NCI-H526 treated with DMSO at 0.1 percent for 48 hours (cell line): Measurements from ENCODE around the gene PSMC3.

ENCODE experiments used
- DNase-seq: peaks from one replicate; lab custom pipeline; 2025; lab: John Stamatoyannopoulos, UW

Gene PSMC3

DNA sequence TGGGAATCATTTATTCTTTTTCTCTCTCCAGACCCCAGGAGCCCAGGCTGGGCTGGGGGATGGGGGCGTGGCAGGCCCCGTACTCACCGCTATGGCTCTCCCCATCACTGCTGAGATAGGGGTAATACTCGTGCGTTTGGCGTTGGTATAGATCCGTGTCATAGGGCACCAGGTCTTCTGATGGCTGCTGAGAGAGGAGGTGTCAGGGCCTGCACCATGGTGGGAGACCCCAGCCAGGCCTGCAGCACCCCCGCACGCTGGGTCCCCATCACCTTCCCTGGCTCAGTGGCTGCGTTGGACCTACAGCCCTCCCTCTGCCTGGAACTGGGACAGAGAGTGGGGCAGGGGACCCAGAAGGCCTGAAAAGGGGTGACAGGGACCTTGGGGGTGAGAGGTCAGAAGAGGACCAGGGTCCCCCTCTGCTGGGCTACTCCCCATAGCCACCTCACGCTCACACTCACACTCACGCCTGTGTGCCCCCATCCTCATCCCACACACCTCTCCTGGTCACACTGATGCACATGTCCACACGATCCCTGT is 50.6 kb downstream of the PSMC3 start:
- no peak for DNase-seq

DNA sequence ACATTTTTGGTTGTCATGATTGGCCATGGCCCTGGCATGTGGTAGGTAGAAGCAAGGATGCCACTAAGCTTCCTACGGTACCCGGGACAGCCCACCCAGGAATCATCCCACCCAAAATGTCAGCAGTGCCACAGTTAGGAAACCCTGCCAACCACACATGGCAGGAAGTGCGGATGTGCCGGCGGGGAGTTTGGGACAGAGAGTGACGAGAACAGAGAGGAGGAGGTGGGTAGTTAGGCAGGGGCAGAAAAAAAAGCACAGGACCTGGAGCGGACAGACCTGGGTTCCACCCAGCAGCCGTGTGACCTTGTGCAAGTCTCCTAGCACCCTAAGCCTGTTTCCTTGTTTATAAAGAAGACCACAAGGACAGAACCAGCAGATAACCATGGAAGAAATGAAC is 51.2 kb downstream of the PSMC3 start:
- DNase-seq: no peak

DNA sequence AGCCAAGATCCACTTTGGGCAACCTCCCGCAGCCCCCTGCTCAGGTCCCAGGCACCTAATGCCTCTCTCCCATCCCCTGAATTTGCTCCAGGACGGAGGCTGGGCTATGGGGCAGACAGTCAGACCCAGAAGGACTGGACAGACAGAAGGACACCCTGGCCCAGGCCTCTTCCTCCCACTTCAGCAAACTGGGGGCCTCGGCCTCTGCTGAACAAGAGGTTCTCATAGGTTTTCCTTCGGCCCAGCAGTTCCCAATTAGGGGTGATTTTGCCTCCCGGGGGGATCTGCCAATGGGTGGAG is 51.6 kb downstream of the PSMC3 start:
- DNase-seq: no peak

DNA sequence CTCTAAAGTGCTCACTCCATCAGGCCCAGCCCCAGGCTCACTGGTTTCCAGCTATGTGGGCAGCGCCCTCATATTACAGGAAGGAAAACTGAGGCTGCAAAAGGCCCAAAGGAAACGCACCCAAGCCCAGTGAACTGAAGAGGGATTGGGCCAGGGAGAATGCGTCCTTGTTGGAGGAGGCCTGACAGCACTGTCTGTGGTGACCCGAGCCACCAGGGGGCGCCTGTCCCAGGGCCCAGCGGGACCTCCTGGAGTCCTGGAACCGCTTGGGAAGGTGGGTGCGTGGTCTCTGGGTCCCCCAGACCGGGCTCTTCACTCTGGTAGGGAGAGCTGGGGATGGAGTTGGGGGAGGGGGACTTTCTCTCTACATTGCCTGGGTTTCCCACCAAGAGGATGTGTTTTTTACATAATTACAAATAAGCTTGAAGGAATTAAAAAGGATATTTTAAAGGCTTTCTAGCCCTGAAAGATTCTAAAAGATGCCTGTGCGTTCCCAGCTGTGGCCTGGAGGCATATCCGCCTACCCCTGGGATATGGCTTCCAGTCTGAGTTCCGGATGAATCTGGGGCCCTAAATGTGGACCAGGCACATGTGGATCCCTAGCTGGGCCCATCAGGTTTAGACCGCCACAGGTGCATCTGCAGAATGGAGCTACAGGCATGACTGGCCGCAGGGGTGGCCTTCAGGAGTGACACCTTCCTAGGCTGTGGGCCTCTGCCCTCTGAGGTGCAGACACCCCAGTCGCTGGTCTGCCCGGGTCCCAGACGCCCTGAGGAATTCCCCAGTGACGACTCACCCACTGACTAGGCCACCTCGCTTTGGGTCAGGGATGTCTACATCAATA is 52.1 kb downstream of the PSMC3 start:
- peak; percentile 51 for DNase-seq

DNA sequence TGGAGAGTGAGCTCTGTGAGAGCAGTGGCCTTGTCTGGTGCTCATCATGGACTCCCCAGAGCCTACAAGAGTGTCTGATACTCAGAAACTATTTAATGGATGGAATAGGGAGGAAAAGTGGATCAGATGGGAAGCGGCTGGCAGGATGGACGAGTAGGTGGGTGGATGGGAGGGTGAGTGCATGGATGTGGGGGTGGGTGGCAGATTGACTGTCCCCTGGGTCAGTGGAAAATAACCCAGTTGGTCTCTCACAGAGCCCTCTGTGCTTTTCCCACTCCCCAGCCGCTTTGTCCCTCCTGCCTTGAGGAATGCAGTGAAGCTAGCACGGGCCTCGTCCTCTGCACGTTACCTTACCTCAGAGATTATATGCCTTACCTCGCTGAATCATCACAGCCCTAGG is 53.8 kb downstream of the PSMC3 start:
- DNase-seq: no peak

DNA sequence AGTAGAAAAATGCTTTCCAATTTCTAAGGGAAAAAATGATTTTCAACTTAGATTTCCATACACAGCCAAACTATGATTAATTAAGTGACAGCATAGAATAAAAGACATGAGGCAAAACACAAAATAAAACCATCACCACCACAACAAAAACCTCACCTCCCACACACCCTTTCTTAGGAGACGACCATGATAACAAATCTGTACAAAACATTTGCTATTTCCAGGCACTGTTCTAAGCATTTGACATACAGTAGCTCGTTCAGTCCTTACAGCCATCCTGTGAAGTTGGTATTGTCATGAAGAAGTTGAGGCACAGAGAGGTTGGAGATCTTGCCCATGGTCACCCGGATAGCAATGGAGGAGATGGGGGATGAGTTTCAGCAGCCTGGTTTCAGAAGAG is 56.6 kb downstream of the PSMC3 start:
- no peak for DNase-seq
